ENCODE measurements around the gene RHBG.
A peak's percentile ranks its signal among the peaks of the same experiment; 100 is the strongest.

Gene RHBG

GRCh38 chr1:156386949-156387869 lies 18.2 kb downstream of the RHBG start:
- DNase-seq = peak; percentile 75

GRCh38 chr1:156387870-156388173 lies 18.8 kb downstream of the RHBG start:
- peak; percentile 76 for DNase-seq

- peak; percentile 99 for DNase-seq
Measured at GRCh38 chr1:156388174-156389137, 19.4 kb downstream of the RHBG start.

GRCh38 chr1:156389311-156389710 lies 20.3 kb downstream of the RHBG start:
- peak; percentile 75 for DNase-seq

- peak; percentile 70 for DNase-seq
Measured at GRCh38 chr1:156390469-156391365, 21.7 kb downstream of the RHBG start.

GRCh38 chr1:156391366-156391677 lies 22.3 kb downstream of the RHBG start:
- DNase-seq = no peak

- DNase-seq = no peak
Measured at GRCh38 chr1:156391701-156392100, 22.7 kb downstream of the RHBG start.

- no peak for DNase-seq
Measured at GRCh38 chr1:156392452-156392853, 23.4 kb downstream of the RHBG start.

- no peak for DNase-seq
Measured at GRCh38 chr1:156393095-156393494, 24.1 kb downstream of the RHBG start.

GRCh38 chr1:156394082-156394481 lies 25.1 kb downstream of the RHBG start:
- DNase-seq = no peak

GRCh38 chr1:156394835-156395461 lies 25.9 kb downstream of the RHBG start:
- peak; percentile 97 for DNase-seq

- peak; percentile 63 for DNase-seq
Measured at GRCh38 chr1:156399355-156400125, 30.5 kb downstream of the RHBG start.

GRCh38 chr1:156400191-156400935 lies 31.4 kb downstream of the RHBG start:
- DNase-seq = peak; percentile 82

GRCh38 chr1:156401041-156401574 lies 32.1 kb downstream of the RHBG start:
- peak; percentile 30 for DNase-seq

- peak; percentile 99 for DNase-seq
Measured at GRCh38 chr1:156401681-156402081, 32.7 kb downstream of the RHBG start.

- peak; percentile 70 for DNase-seq
Measured at GRCh38 chr1:156402331-156403020, 33.5 kb downstream of the RHBG start.

- no peak for DNase-seq
Measured at GRCh38 chr1:156405670-156406069, 36.7 kb downstream of the RHBG start.

GRCh38 chr1:156406251-156406650 lies 37.2 kb downstream of the RHBG start:
- DNase-seq = no peak

- peak; percentile 74 for DNase-seq
Measured at GRCh38 chr1:156407344-156407743, 38.3 kb downstream of the RHBG start.

- no peak for DNase-seq
Measured at GRCh38 chr1:156407760-156408159, 38.7 kb downstream of the RHBG start.

All from NCI-H526 treated with DMSO at 0.1 percent for 48 hours (cell line).